Endothelial cell of umbilical vein (primary cell): Measurements from ENCODE around the gene CKAP5. TPM values are rescaled to one million over a fixed set of nuclear protein-coding genes. Genes with fewer than 3 reads are reported as not detected.

Experiments
- BruUV-seq: library from RNA; stranded (reverse); fragments of 400-500 nt; replicated peaks from 2 replicates; lab custom pipeline; 2021; lab: Mats Ljungman, UMichigan
- CTCF ChIA-PET: fragments of 300-600, 350-600 bp; sonication (Branson Sonifier 250); formaldehyde crosslinking; loops from one replicate; lab custom pipeline; 2021; ENCODE audit warnings: antibody characterized with exemption, inconsistent platforms; lab: Charles Lee
- POLR2A ChIA-PET: fragments of 300-600, 350-600 bp; sonication (Branson Sonifier 250); formaldehyde crosslinking; loops from one replicate; lab custom pipeline; 2021; ENCODE audit warnings: antibody characterized with exemption, inconsistent platforms; lab: Charles Lee
- DNase-seq: peaks from one replicate; pipeline ENCODE4 v3.0.0-alpha.2; 2011; ENCODE audit warnings: low read depth, low spot score
- FAIRE-seq: peaks from 2 replicates; lab custom pipeline; 2011; peaks lifted over from hg19 to GRCh38; lab: Jason Lieb, UNC
- H2AFZ ChIP-seq: 2 replicates; pipeline ENCODE4 v1.6.0; 2012; ENCODE audit warnings: low read depth, low read length, control low read depth, inconsistent platforms
- H3K27ac ChIP-seq: 2 replicates; pipeline ENCODE4 v1.5.1; 2011; ENCODE audit warnings: low read depth, mild to moderate bottlenecking, control low read depth, low read length, moderate library complexity; ENCODE audit not compliant: insufficient read depth
- H3K27me3 ChIP-seq, 2 experiments: 2 replicates each; pipeline versions ENCODE4 v1.6.0 to v1.6.1; 2011; ENCODE audit warnings: low read length in 2 of 2, mixed read lengths in 1 of 2; ENCODE audit not compliant: control insufficient read depth in 2 of 2, insufficient read depth in 2 of 2
- H3K36me3 ChIP-seq, 2 experiments: 2 replicates in 1 of 2; 3 replicates in 1 of 2; pipeline ENCODE4 v1.5.1; 2011; ENCODE audit warnings: low read length in 2 of 2, mild to moderate bottlenecking in 1 of 2, moderate library complexity in 1 of 2; ENCODE audit not compliant: control insufficient read depth in 2 of 2, insufficient read depth in 2 of 2; ENCODE audit errors: extremely low read depth in 1 of 2
- H3K4me1 ChIP-seq: 3 replicates; pipeline ENCODE4 v1.5.1; 2011; ENCODE audit warnings: mild to moderate bottlenecking, low read length; ENCODE audit not compliant: control insufficient read depth, insufficient read depth; ENCODE audit errors: extremely low read depth
- H3K4me2 ChIP-seq: 2 replicates; pipeline ENCODE4 v1.6.1; 2011; ENCODE audit warnings: low read length, control low read depth, mixed read lengths; ENCODE audit not compliant: insufficient read depth
- H3K4me3 ChIP-seq, 3 experiments: fragments of 200-600 bp in 1 of 3; sonication (generic), shearing (Covaris generic) in 1 of 3; replicated peaks in 1 of 3; 2 replicates each; pipeline ENCODE4 v1.5.1; 2011 to 2016; ENCODE audit warnings: control low read depth in 3 of 3, low read length in 3 of 3, mild to moderate bottlenecking in 2 of 3, inconsistent platforms in 1 of 3, low read depth in 1 of 3, moderate library complexity in 1 of 3; ENCODE audit not compliant: insufficient read depth in 1 of 3
- H3K79me2 ChIP-seq: 2 replicates; pipeline ENCODE4 v1.6.0; 2012; ENCODE audit warnings: low read length, inconsistent platforms; ENCODE audit not compliant: control insufficient read depth, insufficient read depth
- H3K9ac ChIP-seq: replicated peaks from 2 replicates; pipeline ENCODE3; 2011; ENCODE audit warnings: low read length, control low read depth; ENCODE audit not compliant: insufficient read depth; ENCODE audit errors: extremely low read depth
- H3K9me1 ChIP-seq: replicated peaks from 3 replicates; pipeline ENCODE4 v1.6.0; 2011; ENCODE audit warnings: mild to moderate bottlenecking, low read length; ENCODE audit not compliant: control insufficient read depth, insufficient read depth; ENCODE audit errors: extremely low read depth
- H3K9me3 ChIP-seq: replicated peaks from 2 replicates; pipeline ENCODE4 v1.5.1; 2012; ENCODE audit warnings: low read length, inconsistent platforms; ENCODE audit not compliant: control insufficient read depth, insufficient read depth
- H4K20me1 ChIP-seq: replicated peaks from 2 replicates; pipeline ENCODE3; 2011; ENCODE audit warnings: mild to moderate bottlenecking, low read length; ENCODE audit not compliant: control insufficient read depth, insufficient read depth; ENCODE audit errors: extremely low read depth
- EZH2 ChIP-seq: IDR thresholded peaks from 2 replicates; pipeline ENCODE4 v1.6.1; 2012; ENCODE audit warnings: borderline replicate concordance, low read depth, mild to moderate bottlenecking, moderate library complexity, low read length, inconsistent platforms; ENCODE audit not compliant: severe bottlenecking
- FOS ChIP-seq: IDR thresholded peaks from 2 replicates; pipeline ENCODE4 v1.6.1; 2011; ENCODE audit warnings: mild to moderate bottlenecking, low read length, moderate library complexity, borderline replicate concordance; ENCODE audit not compliant: insufficient read depth
- GATA2 ChIP-seq: IDR thresholded peaks from 2 replicates; pipeline ENCODE4 v1.7.0; 2011; ENCODE audit warnings: low read depth, mild to moderate bottlenecking, moderate library complexity, mixed read lengths, low read length; ENCODE audit not compliant: insufficient read length, insufficient read depth
- JUN ChIP-seq: IDR thresholded peaks from 2 replicates; pipeline ENCODE4 v1.6.1; 2011; ENCODE audit warnings: borderline replicate concordance, low read depth; ENCODE audit not compliant: insufficient read length, insufficient read depth
- MYC ChIP-seq: IDR thresholded peaks from one replicate; pipeline ENCODE4 v1.6.1; 2011; ENCODE audit warnings: mild to moderate bottlenecking, low read depth, low read length
- POLR2A ChIP-seq: IDR thresholded peaks from 2 replicates; pipeline ENCODE4 v1.6.1; 2012; ENCODE audit warnings: low read depth, mild to moderate bottlenecking, control low read depth, low read length
- POLR2AphosphoS5 ChIP-seq: IDR thresholded peaks from 2 replicates; pipeline ENCODE4 v1.6.1; 2012; ENCODE audit warnings: low read depth, mild to moderate bottlenecking, control low read depth, low read length, moderate library complexity; ENCODE audit not compliant: insufficient read depth
- dilution Hi-C: fragments of 300-500 bp; cut with MboI; formaldehyde crosslinking; loops from one replicate; pipeline ENCODE4 v1.15.0; 2019; ENCODE audit warnings: low sequenced_read_pairs; ENCODE audit not compliant: extremely low pct_ligation_motif_present
- intact Hi-C: fragments of 100-400 bp; cut with micrococcal nuclease; formaldehyde crosslinking; loops from one replicate; pipeline ENCODE4 v1.10.0; 2022
- polyA plus RNA-seq, 4 experiments: library from polyadenylated mRNA; depleted of rRNA in 3 of 4; stranded (reverse) in 3 of 4; unstranded in 1 of 4; fragments of >200 nt; gene quantifications; 2 replicates each; pipeline versions ENCODE4 v1.2.1 to v1.2.3, GENCODE V29; 2011 to 2012; ENCODE audit warnings: missing spikeins in 1 of 4
- total RNA-seq: library from RNA; stranded (reverse); gene quantifications from 2 replicates; pipeline ENCODE4 v1.2.3, GENCODE V29; 2021
- TF ChIP-seq, protein P1 (sequence below), 2 donors: IDR thresholded peaks; 1 replicate in 1 of 2; 2 replicates in 1 of 2; pipeline ENCODE4 v1.5.1; 2011; ENCODE audit warnings: low read length in 2 of 2, mild to moderate bottlenecking in 2 of 2, moderate library complexity in 2 of 2, control low read depth in 1 of 2, inconsistent platforms in 1 of 2, low read depth in 1 of 2; ENCODE audit not compliant: insufficient read depth in 1 of 2; ENCODE audit errors: extremely low read depth in 1 of 2
- TF ChIP-seq, protein P2 (sequence below): IDR thresholded peaks from 2 replicates; pipeline ENCODE4 v1.6.1; 2011; ENCODE audit not compliant: insufficient read depth, insufficient read length

CKAP5 gene
- total and polyA plus RNA-seq, 2 donors (not counting 3 experiments of a cell fraction or from before 2014, with no cell fraction given): 47.4 to 138 TPM

- Histone ChIP-seq H3K27me3 (no peaks in the 10 kb centered on the region), H3K9me1 (no peaks in the 10 kb centered on the region), H3K9ac (no peak overlapping the region), H3K36me3 (peaks cover 6 to 29% of the 10 kb centered on the region in 2 experiments), H3K4me3 (no peak overlapping the region), H3K4me2 (no peak overlapping the region), H3K9me3 (no peaks in the 10 kb centered on the region), H3K79me2 (peaks cover 32% of the 10 kb centered on the region), H2AFZ (no peak overlapping the region), H4K20me1 (no peaks in the 10 kb centered on the region), H3K4me1 (peaks cover 5% of the 10 kb centered on the region), H3K27ac (no peak overlapping the region)
- DNase-seq: no peak
- BruUV-seq: no TSS peak
- no peak for FAIRE-seq
- intact Hi-C loops (no loop called here), dilution Hi-C loops (no loop called here)
- TF ChIP-seq POLR2A (no peak), MYC (no peak), POLR2AphosphoS5 (no peak), EZH2 (no peak), FOS (no peak), JUN (no peak), GATA2 (no peak)
- TF ChIP-seq, protein P1, sequence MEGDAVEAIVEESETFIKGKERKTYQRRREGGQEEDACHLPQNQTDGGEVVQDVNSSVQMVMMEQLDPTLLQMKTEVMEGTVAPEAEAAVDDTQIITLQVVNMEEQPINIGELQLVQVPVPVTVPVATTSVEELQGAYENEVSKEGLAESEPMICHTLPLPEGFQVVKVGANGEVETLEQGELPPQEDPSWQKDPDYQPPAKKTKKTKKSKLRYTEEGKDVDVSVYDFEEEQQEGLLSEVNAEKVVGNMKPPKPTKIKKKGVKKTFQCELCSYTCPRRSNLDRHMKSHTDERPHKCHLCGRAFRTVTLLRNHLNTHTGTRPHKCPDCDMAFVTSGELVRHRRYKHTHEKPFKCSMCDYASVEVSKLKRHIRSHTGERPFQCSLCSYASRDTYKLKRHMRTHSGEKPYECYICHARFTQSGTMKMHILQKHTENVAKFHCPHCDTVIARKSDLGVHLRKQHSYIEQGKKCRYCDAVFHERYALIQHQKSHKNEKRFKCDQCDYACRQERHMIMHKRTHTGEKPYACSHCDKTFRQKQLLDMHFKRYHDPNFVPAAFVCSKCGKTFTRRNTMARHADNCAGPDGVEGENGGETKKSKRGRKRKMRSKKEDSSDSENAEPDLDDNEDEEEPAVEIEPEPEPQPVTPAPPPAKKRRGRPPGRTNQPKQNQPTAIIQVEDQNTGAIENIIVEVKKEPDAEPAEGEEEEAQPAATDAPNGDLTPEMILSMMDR (IDR thresholded peaks at IDR 0.05; ENCODE audit: extremely low read depth in 1 of 2, insufficient read depth in 1 of 2, low read depth in 1 of 2, low read length in 2 of 2): no peak
- TF ChIP-seq, protein P2, sequence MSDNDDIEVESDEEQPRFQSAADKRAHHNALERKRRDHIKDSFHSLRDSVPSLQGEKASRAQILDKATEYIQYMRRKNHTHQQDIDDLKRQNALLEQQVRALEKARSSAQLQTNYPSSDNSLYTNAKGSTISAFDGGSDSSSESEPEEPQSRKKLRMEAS: no peak
- ChIA-PET CTCF (no interaction called here), POLR2A (no interaction called here)
Observed at GRCh38 chr11:46698597-46698996, 147.5 kb downstream of the CKAP5 start.
